Left cardiac atrium (tissue), 4 donors: Measurements from ENCODE around the gene CIB4. TPM values are rescaled to one million over a fixed set of nuclear protein-coding genes. Genes with fewer than 3 reads are reported as not detected.

Experiments
- ATAC-seq, 2 donors: fragments of 200-7000 bp; cut with Tn5 transposase; one replicate each; pipeline ENCODE4 v1.9.1; 2020; ENCODE audit warnings: mild to moderate bottlenecking in 2 of 2, moderate library complexity in 2 of 2
- DNase-seq: peaks from one replicate; pipeline ENCODE4 v3.0.0-alpha.2; 2020
- intact Hi-C, 2 donors: fragments of 100-400 bp; cut with DNase I; formaldehyde crosslinking; loops; one replicate each; pipeline versions ENCODE4 v1.14.1 to v1.15.1; 2022 to 2023
- long read RNA-seq: library from polyadenylated mRNA; unstranded; transcript quantifications from one replicate; pipeline ENCODE4 v2.0.0, GENCODE V29; 2021
- total RNA-seq, 2 donors: library from RNA; stranded (reverse); fragmentation: NEBNext Ultra II Directional; extraction: Animal tissue kit (Norgen Biotek cat#: 25700); gene quantifications; one replicate each; pipeline ENCODE4 v1.2.1, GENCODE V29; 2021
- donor health status: DM: no; HTN: yes; CAD: no.
- donor health status: DM: no; HTN: yes; CAD: no; lungs with severe emphysema.
- donor health status: DM: yes; HTN: yes; CAD: no.
- donor health status: Dilated cardiomyopathy.

CIB4 gene
- under 1 TPM in 1 of 2 donors, not detected in 1; 0.44 TPM for total RNA-seq
- long read RNA-seq = 0 reads

GRCh38 chr2:26640781-26641564, at the start of gene CIB4:
TSS of gene CIB4 (minus strand) at chr2:26641366. CDS start at chr2:26641314, 52 bp downstream.
- ATAC-seq = no peak
- intact Hi-C loops = no loop called here
- DNase-seq = no peak

- ATAC-seq (no peak), DNase-seq (no peak)
- intact Hi-C loops = no loop called here
Measured at GRCh38 chr2:26687801-26688200, 46.6 kb upstream of the CIB4 start.

GRCh38 chr2:26687328-26687727, 46.2 kb upstream of the CIB4 start:
- DNase-seq = no peak
- no peak for ATAC-seq
- intact Hi-C loops = no loop called here

GRCh38 chr2:26685989-26686839, 45.0 kb upstream of the CIB4 start:
- ATAC-seq (no peak), DNase-seq (peak; percentile 22)
- intact Hi-C loops = no loop called here

- DNase-seq (peak; percentile 11), ATAC-seq (no peak)
- intact Hi-C loops = no loop called here
Measured at GRCh38 chr2:26685341-26685740, 44.2 kb upstream of the CIB4 start.

GRCh38 chr2:26683583-26683982, 42.4 kb upstream of the CIB4 start:
- ATAC-seq (no peak), DNase-seq (no peak)
- intact Hi-C loops = loop anchor here in 1 of 2 donors (5.0 kb wide), 1 partner anchor 76 kb away; no protein-coding TSS in a partner anchor

- intact Hi-C loops = loop anchor here in 1 of 2 donors (5.0 kb wide), 1 partner anchor 75 kb away; no protein-coding TSS in a partner anchor
- ATAC-seq (peak; percentile 51 to 67), DNase-seq (peak; percentile 17)
Measured at GRCh38 chr2:26682155-26682554, 41.0 kb upstream of the CIB4 start.

GRCh38 chr2:26681656-26682055, 40.5 kb upstream of the CIB4 start:
- ATAC-seq = peak; percentile 67 to 71
- intact Hi-C loops = loop anchor here in 1 of 2 donors (5.0 kb wide), 1 partner anchor 74 kb away; no protein-coding TSS in a partner anchor

GRCh38 chr2:26679867-26680266, 38.7 kb upstream of the CIB4 start:
- intact Hi-C loops = loop anchor here in 1 of 2 donors (5.0 kb wide), 1 partner anchor 73 kb away; no protein-coding TSS in a partner anchor
- no peak for ATAC-seq
- peak; percentile 2 for DNase-seq

More at GRCh38 chr2:26681656-26682055, 40.5 kb upstream of the CIB4 start:
- peak; percentile 7 for DNase-seq

GRCh38 chr2:26678035-26678434, 36.9 kb upstream of the CIB4 start:
- no peak for DNase-seq
- ATAC-seq = no peak
- intact Hi-C loops = no loop called here

- peak in 1 of 2 donors; percentile 80 for ATAC-seq
- intact Hi-C loops = no loop called here
- peak; percentile 34 for DNase-seq
Measured at GRCh38 chr2:26675651-26676255, 34.6 kb upstream of the CIB4 start.

GRCh38 chr2:26674771-26675170, 33.6 kb upstream of the CIB4 start:
- DNase-seq (no peak), ATAC-seq (no peak)
- intact Hi-C loops = no loop called here

GRCh38 chr2:26674002-26674751, 33.0 kb upstream of the CIB4 start:
- no peak for ATAC-seq
- DNase-seq = no peak

GRCh38 chr2:26672818-26673393, 31.7 kb upstream of the CIB4 start:
- no peak for DNase-seq
- ATAC-seq = no peak
- intact Hi-C loops = no loop called here

More at GRCh38 chr2:26674002-26674751, 33.0 kb upstream of the CIB4 start:
- intact Hi-C loops = no loop called here

- intact Hi-C loops = no loop called here
- ATAC-seq (no peak), DNase-seq (no peak)
Measured at GRCh38 chr2:26672112-26672817, 31.1 kb upstream of the CIB4 start.

GRCh38 chr2:26671691-26672090, 30.5 kb upstream of the CIB4 start:
- no peak for DNase-seq
- intact Hi-C loops = no loop called here
- no peak for ATAC-seq

GRCh38 chr2:26670931-26671460, 29.8 kb upstream of the CIB4 start:
- no peak for DNase-seq
- intact Hi-C loops = no loop called here

GRCh38 chr2:26670171-26670570, 29.0 kb upstream of the CIB4 start:
- intact Hi-C loops = no loop called here
- ATAC-seq = no peak
- DNase-seq = no peak

More at GRCh38 chr2:26670931-26671460, 29.8 kb upstream of the CIB4 start:
- ATAC-seq = no peak
